ENCODE results near the gene TSSK3. TPM values are rescaled to one million over a fixed set of nuclear protein-coding genes. Genes with fewer than 3 reads are reported as not detected.

TSSK3 gene
- total RNA-seq, 1 experiment from 2014 or later: 1.6 TPM

GRCh38 chr1:32394890-32395432 lies 32.6 kb downstream of the TSSK3 start:
- Histone ChIP-seq H3K27me3 (ENCODE audit: insufficient read depth, low read length) (no peaks in the 10 kb centered on the region), H3K79me2 (ENCODE audit: insufficient read depth, low read length) (peaks cover 10% of the 10 kb centered on the region), H3K9me2 (ENCODE audit: insufficient read depth) (no peaks in the 10 kb centered on the region), H3K4me1 (ENCODE audit: control insufficient read depth in 1 of 2, insufficient read depth in 2 of 2, low read length in 2 of 2) (peaks cover 6 to 14% of the 10 kb centered on the region in 2 experiments), H3K9me3 (ENCODE audit: control insufficient read depth in 1 of 2, insufficient read depth in 1 of 2, low read depth in 1 of 2, low read length in 2 of 2) (no peaks in the 10 kb centered on the region), H3K4me3 (replicated peaks in 1 of 2; ENCODE audit: low read depth in 1 of 2, low read length in 2 of 2) (peak overlapping the region; percentile 89 to 95), H3K4me2 (ENCODE audit: low read length) (peak overlapping the region; percentile 83), H3K9ac (ENCODE audit: low read length) (peak overlapping the region; percentile 89), H3K27ac (ENCODE audit: low read depth, low read length) (peak overlapping the region; percentile 68), H4K20me1 (ENCODE audit: insufficient read depth) (no peaks in the 10 kb centered on the region), H3K36me3 (ENCODE audit: control insufficient read depth in 1 of 2, insufficient read depth in 2 of 2, low read length in 2 of 2) (peaks cover 0 to 2% of the 10 kb centered on the region in 2 experiments; a peak in 1 of 4 replicates), H2AFZ (ENCODE audit: low read depth, low read length, poor library complexity, severe bottlenecking) (peak overlapping the region; percentile 64)
- TF ChIP-seq FOSL1 (IDR thresholded peaks at IDR 0.05; ENCODE audit: low read depth): no peak
- no peak; the same call in 1 of the 2 replicates for TF ChIP-seq MAX (IDR thresholded peaks at IDR 0.05)
- TF ChIP-seq, protein P1, sequence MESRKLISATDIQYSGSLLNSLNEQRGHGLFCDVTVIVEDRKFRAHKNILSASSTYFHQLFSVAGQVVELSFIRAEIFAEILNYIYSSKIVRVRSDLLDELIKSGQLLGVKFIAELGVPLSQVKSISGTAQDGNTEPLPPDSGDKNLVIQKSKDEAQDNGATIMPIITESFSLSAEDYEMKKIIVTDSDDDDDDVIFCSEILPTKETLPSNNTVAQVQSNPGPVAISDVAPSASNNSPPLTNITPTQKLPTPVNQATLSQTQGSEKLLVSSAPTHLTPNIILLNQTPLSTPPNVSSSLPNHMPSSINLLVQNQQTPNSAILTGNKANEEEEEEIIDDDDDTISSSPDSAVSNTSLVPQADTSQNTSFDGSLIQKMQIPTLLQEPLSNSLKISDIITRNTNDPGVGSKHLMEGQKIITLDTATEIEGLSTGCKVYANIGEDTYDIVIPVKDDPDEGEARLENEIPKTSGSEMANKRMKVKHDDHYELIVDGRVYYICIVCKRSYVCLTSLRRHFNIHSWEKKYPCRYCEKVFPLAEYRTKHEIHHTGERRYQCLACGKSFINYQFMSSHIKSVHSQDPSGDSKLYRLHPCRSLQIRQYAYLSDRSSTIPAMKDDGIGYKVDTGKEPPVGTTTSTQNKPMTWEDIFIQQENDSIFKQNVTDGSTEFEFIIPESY (IDR thresholded peaks at IDR 0.05; ENCODE audit: extremely low read depth, insufficient replicate concordance, low read length): no peak
- TF ChIP-seq, protein P2, sequence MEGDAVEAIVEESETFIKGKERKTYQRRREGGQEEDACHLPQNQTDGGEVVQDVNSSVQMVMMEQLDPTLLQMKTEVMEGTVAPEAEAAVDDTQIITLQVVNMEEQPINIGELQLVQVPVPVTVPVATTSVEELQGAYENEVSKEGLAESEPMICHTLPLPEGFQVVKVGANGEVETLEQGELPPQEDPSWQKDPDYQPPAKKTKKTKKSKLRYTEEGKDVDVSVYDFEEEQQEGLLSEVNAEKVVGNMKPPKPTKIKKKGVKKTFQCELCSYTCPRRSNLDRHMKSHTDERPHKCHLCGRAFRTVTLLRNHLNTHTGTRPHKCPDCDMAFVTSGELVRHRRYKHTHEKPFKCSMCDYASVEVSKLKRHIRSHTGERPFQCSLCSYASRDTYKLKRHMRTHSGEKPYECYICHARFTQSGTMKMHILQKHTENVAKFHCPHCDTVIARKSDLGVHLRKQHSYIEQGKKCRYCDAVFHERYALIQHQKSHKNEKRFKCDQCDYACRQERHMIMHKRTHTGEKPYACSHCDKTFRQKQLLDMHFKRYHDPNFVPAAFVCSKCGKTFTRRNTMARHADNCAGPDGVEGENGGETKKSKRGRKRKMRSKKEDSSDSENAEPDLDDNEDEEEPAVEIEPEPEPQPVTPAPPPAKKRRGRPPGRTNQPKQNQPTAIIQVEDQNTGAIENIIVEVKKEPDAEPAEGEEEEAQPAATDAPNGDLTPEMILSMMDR (IDR thresholded peaks at IDR 0.05 in 2 of 3, conservative IDR thresholded peaks at IDR 0.05 in 1 of 3; ENCODE audit: borderline replicate concordance in 1 of 3, insufficient read depth in 1 of 3, low read depth in 2 of 3, low read length in 2 of 3): no peak
- no peak for TF ChIP-seq ATF3 (IDR thresholded peaks at IDR 0.05)
- TF ChIP-seq TCF7L2 (IDR thresholded peaks at IDR 0.05; ENCODE audit: borderline replicate concordance, extremely low read depth, insufficient read depth, insufficient read length): no peak
- TF ChIP-seq ZNF274 (IDR thresholded peaks at IDR 0.05; ENCODE audit: low read depth, low read length): no peak
- TF ChIP-seq CEBPB (IDR thresholded peaks at IDR 0.05; ENCODE audit: low read depth): no peak
- TF ChIP-seq EZH2phosphoT487 (IDR thresholded peaks at IDR 0.05; ENCODE audit: borderline replicate concordance): no peak
- TF ChIP-seq, protein P3, sequence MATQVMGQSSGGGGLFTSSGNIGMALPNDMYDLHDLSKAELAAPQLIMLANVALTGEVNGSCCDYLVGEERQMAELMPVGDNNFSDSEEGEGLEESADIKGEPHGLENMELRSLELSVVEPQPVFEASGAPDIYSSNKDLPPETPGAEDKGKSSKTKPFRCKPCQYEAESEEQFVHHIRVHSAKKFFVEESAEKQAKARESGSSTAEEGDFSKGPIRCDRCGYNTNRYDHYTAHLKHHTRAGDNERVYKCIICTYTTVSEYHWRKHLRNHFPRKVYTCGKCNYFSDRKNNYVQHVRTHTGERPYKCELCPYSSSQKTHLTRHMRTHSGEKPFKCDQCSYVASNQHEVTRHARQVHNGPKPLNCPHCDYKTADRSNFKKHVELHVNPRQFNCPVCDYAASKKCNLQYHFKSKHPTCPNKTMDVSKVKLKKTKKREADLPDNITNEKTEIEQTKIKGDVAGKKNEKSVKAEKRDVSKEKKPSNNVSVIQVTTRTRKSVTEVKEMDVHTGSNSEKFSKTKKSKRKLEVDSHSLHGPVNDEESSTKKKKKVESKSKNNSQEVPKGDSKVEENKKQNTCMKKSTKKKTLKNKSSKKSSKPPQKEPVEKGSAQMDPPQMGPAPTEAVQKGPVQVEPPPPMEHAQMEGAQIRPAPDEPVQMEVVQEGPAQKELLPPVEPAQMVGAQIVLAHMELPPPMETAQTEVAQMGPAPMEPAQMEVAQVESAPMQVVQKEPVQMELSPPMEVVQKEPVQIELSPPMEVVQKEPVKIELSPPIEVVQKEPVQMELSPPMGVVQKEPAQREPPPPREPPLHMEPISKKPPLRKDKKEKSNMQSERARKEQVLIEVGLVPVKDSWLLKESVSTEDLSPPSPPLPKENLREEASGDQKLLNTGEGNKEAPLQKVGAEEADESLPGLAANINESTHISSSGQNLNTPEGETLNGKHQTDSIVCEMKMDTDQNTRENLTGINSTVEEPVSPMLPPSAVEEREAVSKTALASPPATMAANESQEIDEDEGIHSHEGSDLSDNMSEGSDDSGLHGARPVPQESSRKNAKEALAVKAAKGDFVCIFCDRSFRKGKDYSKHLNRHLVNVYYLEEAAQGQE (IDR thresholded peaks at IDR 0.05; ENCODE audit: low read depth): no peak
- TF ChIP-seq RAD21 (IDR thresholded peaks at IDR 0.05; ENCODE audit: low read depth): no peak
- TF ChIP-seq SIN3A (IDR thresholded peaks at IDR 0.05; ENCODE audit: low read depth): no peak
- TF ChIP-seq EGR1 (IDR thresholded peaks at IDR 0.05; ENCODE audit: low read depth): no peak
- no peak for TF ChIP-seq EZH2 (IDR thresholded peaks at IDR 0.05)
- TF ChIP-seq SRF (IDR thresholded peaks at IDR 0.05; ENCODE audit: low read depth): no peak
- no peak for TF ChIP-seq SP1 (IDR thresholded peaks at IDR 0.05; ENCODE audit: low read depth)
- TF ChIP-seq JUND (IDR thresholded peaks at IDR 0.05): no peak
- RAD21 ChIA-PET (ENCODE audit: low non-redundant PET in 1 of 2, low total read pairs in 2 of 2, uncharacterized antibody in 2 of 2, unreplicated experiment in 2 of 2): no interaction called here
- DNase-seq (ENCODE audit: low read depth, low spot score): no peak
- TSS peak; percentile 93 for BruUV-seq (replicated peaks)
- CTCF ChIA-PET: interaction anchor here (1.0 to 1.7 kb wide), 3 partner anchors 44 to 179 kb away, joined by 4 to 6 read pairs (median 4); no protein-coding TSS in a partner anchor
- intact Hi-C loops (cut with micrococcal nuclease): no loop called here
- POLR2A ChIA-PET: interaction anchor here (1.2 to 1.9 kb wide), 6 partner anchors 10 to 155 kb away, joined by 4 to 5 read pairs (median 5); partner anchors contain the start of gene MARCKSL1
- ATAC-seq: peak; percentile 7

Measured in HCT116 (cell line).